ENCODE data around the gene NKAIN2. TPM values are rescaled to one million over a fixed set of nuclear protein-coding genes. Genes with fewer than 3 reads are reported as not detected.
A peak's percentile ranks its signal among the peaks of the same experiment; 100 is the strongest.

Gene NKAIN2
- polyA plus RNA-seq, 1 of the 3 experiments (the other 2 are of a cell fraction), result not detected

- TF ChIP-seq, protein P1, sequence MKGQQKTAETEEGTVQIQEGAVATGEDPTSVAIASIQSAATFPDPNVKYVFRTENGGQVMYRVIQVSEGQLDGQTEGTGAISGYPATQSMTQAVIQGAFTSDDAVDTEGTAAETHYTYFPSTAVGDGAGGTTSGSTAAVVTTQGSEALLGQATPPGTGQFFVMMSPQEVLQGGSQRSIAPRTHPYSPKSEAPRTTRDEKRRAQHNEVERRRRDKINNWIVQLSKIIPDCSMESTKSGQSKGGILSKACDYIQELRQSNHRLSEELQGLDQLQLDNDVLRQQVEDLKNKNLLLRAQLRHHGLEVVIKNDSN (IDR thresholded peaks at IDR 0.05; ENCODE audit: borderline replicate concordance, low read depth), result no peak
- TF ChIP-seq YY1 (IDR thresholded peaks at IDR 0.05; ENCODE audit: low read depth) (no peak), FOXM1 (IDR thresholded peaks at IDR 0.05; ENCODE audit: low read depth) (no peak), USF2 (IDR thresholded peaks at IDR 0.05; ENCODE audit: borderline replicate concordance, low read depth, low read length) (no peak)
Measured at GRCh38 chr6:124797224-124797623, 993.6 kb downstream of the NKAIN2 start (continued).

DNA sequence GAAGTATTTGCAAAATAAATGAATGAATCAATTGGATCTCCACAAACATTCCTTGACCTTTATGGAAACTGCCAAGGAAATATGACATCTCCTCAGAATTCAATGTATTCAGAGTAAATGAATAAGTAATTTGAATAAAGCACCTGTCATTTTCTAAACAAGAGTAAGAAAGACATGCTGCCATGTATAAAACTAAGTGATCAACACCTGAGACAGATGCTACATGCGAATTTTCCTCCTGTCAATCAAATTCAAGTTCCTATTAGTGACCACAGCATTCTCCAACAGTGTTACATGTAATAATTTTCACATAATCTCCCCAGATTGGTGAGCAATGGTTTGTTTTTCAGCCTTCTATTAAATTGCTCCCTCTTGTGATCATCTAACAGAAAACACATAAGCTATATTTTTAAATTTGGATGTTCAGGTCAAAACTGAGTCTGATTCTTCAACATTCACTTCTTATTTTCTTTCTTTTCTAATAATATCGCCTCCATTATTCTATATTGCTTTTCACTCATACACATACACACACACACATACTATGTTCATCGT is 995.4 kb downstream of the NKAIN2 start:
- H3K36me3 ChIP-seq (replicated peaks in 1 of 2; ENCODE audit: control insufficient read depth in 1 of 2, insufficient read depth in 2 of 2, low read length in 1 of 2), result no peaks in the 10 kb centered on the region
- no peaks in the 10 kb centered on the region for H4K20me1 ChIP-seq (ENCODE audit: insufficient read depth)
- no peaks in the 10 kb centered on the region for H3K79me2 ChIP-seq (ENCODE audit: insufficient read depth)
- no peak overlapping the region for H3K4me2 ChIP-seq
- POLR2A ChIA-PET, result no interaction called here
- no peaks in the 10 kb centered on the region; the same call in 1 of the 2 replicates for H3K27me3 ChIP-seq (ENCODE audit: insufficient read depth)
- no peaks in the 10 kb centered on the region; a peak in 1 of 4 replicates for H3K4me1 ChIP-seq (ENCODE audit: control insufficient read depth in 1 of 2, insufficient read depth in 2 of 2, low read depth in 1 of 2, low read length in 1 of 2)
- CTCF ChIA-PET, result interaction anchor here (1.0 kb wide), 1 partner anchor 13 kb away, joined by 3 read pairs; no protein-coding TSS in a partner anchor
- no peaks in the 10 kb centered on the region for H3K9me2 ChIP-seq
- H3K9me3 ChIP-seq, result no peaks in the 10 kb centered on the region
- no peak overlapping the region for H3K4me3 ChIP-seq (ENCODE audit: low read depth in 2 of 2, low read length in 1 of 2)
- WGBS (ENCODE audit: low lambda C conversion rate), result 0% methylated on average over 3 of the region's 3 CpGs
- no peak overlapping the region for H3K9ac ChIP-seq
- no peak overlapping the region for H2AFZ ChIP-seq (ENCODE audit: low read depth)
- DNase-seq, result no peak
- H3F3A ChIP-seq (replicated peaks; ENCODE audit: insufficient read depth), result no peaks in the 10 kb centered on the region
- H3K27ac ChIP-seq (ENCODE audit: low read depth in 2 of 2, low read length in 1 of 2), result no peak overlapping the region
- TF ChIP-seq FOXJ3 (CRISPR knock-in tag; IDR thresholded peaks at IDR 0.05), result no peak
- no peak for TF ChIP-seq MXI1 (IDR thresholded peaks at IDR 0.05; ENCODE audit: low read depth, low read length)
- no peak for TF ChIP-seq USF2 (IDR thresholded peaks at IDR 0.05; ENCODE audit: borderline replicate concordance, low read depth, low read length)
- TF ChIP-seq CTCF (IDR thresholded peaks at IDR 0.05), result peak; percentile 28; the same call in 1 of the 2 replicates
- no peak for TF ChIP-seq NFIC (IDR thresholded peaks at IDR 0.05; ENCODE audit: borderline replicate concordance)
- TF ChIP-seq, protein P2, sequence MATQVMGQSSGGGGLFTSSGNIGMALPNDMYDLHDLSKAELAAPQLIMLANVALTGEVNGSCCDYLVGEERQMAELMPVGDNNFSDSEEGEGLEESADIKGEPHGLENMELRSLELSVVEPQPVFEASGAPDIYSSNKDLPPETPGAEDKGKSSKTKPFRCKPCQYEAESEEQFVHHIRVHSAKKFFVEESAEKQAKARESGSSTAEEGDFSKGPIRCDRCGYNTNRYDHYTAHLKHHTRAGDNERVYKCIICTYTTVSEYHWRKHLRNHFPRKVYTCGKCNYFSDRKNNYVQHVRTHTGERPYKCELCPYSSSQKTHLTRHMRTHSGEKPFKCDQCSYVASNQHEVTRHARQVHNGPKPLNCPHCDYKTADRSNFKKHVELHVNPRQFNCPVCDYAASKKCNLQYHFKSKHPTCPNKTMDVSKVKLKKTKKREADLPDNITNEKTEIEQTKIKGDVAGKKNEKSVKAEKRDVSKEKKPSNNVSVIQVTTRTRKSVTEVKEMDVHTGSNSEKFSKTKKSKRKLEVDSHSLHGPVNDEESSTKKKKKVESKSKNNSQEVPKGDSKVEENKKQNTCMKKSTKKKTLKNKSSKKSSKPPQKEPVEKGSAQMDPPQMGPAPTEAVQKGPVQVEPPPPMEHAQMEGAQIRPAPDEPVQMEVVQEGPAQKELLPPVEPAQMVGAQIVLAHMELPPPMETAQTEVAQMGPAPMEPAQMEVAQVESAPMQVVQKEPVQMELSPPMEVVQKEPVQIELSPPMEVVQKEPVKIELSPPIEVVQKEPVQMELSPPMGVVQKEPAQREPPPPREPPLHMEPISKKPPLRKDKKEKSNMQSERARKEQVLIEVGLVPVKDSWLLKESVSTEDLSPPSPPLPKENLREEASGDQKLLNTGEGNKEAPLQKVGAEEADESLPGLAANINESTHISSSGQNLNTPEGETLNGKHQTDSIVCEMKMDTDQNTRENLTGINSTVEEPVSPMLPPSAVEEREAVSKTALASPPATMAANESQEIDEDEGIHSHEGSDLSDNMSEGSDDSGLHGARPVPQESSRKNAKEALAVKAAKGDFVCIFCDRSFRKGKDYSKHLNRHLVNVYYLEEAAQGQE (IDR thresholded peaks at IDR 0.05; ENCODE audit: low read depth, low read length), result no peak
- no peak for TF ChIP-seq GATA2 (CRISPR knock-in tag; IDR thresholded peaks at IDR 0.05)

Measured in SK-N-SH (cell line).